Stomach (tissue), 9 donors: ENCODE results near the gene ABCD2. TPM values are rescaled to one million over a fixed set of nuclear protein-coding genes. Genes with fewer than 3 reads are reported as not detected.
A peak's percentile ranks its signal among the peaks of the same experiment; 100 is the strongest.
"Not testable (repeated sequence)": the region's sequence is repeated elsewhere in the genome, so short reads cannot be mapped to it uniquely, and the experiment has no call there.

Source experiments
- DNase-seq, 2 donors: peaks; one replicate each; pipeline versions ENCODE4 v3.0.0 to v3.0.0-alpha.2; 2013 to 2019
- H3K27ac ChIP-seq, 5 donors: fragments of 200-600 bp in 4 of 5; sonication (generic) in 4 of 5; one replicate each; pipeline ENCODE4 v1.5.1; 2013 to 2019; ENCODE audit warnings: mild to moderate bottlenecking in 1 of 5, moderate library complexity in 1 of 5
- H3K27me3 ChIP-seq, 3 donors: fragments of 200-600 bp; sonication (generic); one replicate each; pipeline ENCODE4 v1.5.1; 2017 to 2019; ENCODE audit warnings: mixed run types in 1 of 3
- H3K36me3 ChIP-seq, 4 donors: fragments of 200-600 bp; sonication (generic); 1 replicate in 3 of 4; 2 replicates in 1 of 4; pipeline ENCODE4 v1.5.1; 2016 to 2019
- H3K4me1 ChIP-seq, 4 donors: fragments of 200-600 bp; sonication (generic); one replicate each; pipeline ENCODE4 v1.5.1; 2016 to 2019
- H3K4me3 ChIP-seq, 4 donors: fragments of 200-600 bp; sonication (generic) in 3 of 4; one replicate each; pipeline ENCODE4 v1.5.1; 2016 to 2019; ENCODE audit warnings: mild to moderate bottlenecking in 1 of 4
- H3K9me3 ChIP-seq, 4 donors: fragments of 200-600 bp; sonication (generic); one replicate each; pipeline ENCODE4 v1.5.1; 2016 to 2019
- EP300 ChIP-seq: sonication (generic); formaldehyde crosslinking; IDR thresholded peaks from one replicate; pipeline ENCODE4 v1.6.1; 2017; ENCODE audit warnings: antibody characterized with exemption
- POLR2A ChIP-seq, 4 donors: fragments of 450-650 bp; IDR thresholded peaks; one replicate each; pipeline ENCODE4 v1.6.1; 2016; ENCODE audit warnings: antibody characterized with exemption in 4 of 4, control low read depth in 2 of 4, mild to moderate bottlenecking in 1 of 4, moderate library complexity in 1 of 4
- POLR2AphosphoS5 ChIP-seq, 3 donors: sonication (generic); formaldehyde crosslinking; IDR thresholded peaks; one replicate each; pipeline ENCODE4 v1.6.1; 2016; ENCODE audit warnings: antibody characterized with exemption in 3 of 3
- whole genome bisulfite sequencing, 5 donors: extraction: QIAGEN DNeasy Blood & Tissue Kit in 3 of 5; methylation state at CpG; one replicate each; pipeline versions ENCODE4 v1.1.5 to v1.1.7; 2013 to 2018; 5-methylcytosine and 5-hydroxymethylcytosine counted together
- intact Hi-C: fragments of 100-400 bp; cut with DNase I; formaldehyde crosslinking; loops from one replicate; pipeline ENCODE4 v1.15.1; 2023; ENCODE audit warnings: low total_unique reads
- polyA plus RNA-seq, 3 donors: library from polyadenylated mRNA; stranded (reverse); fragments of 200-250 nt; gene quantifications; one replicate each; pipeline ENCODE4 v1.2.3, GENCODE V29; 2013
- total RNA-seq, 5 donors: library from RNA; depleted of rRNA; stranded (reverse); fragments of >200 nt; gene quantifications; one replicate each; pipeline versions ENCODE4 v1.1.0 to v1.2.3, GENCODE V29; 2014 to 2016
- TF ChIP-seq, protein P1 (sequence below), 7 experiments: fragments of 450-650 bp in 4 of 7; fragments of 200-600 bp in 3 of 7; sonication (generic) in 3 of 7; IDR thresholded peaks; one replicate each; pipeline ENCODE4 v1.5.1; 2016 to 2019; ENCODE audit warnings: antibody characterized with exemption in 7 of 7, control low read depth in 2 of 7, mild to moderate bottlenecking in 1 of 7
- donor health status: healthy with polysubstance abuse.
- donor health status: Bipolar disorder and iron deficiency.
- donor health status: healthy.

Gene ABCD2
- total and polyA plus RNA-seq, 8 donors, result 0.06 to 4.9 (median 0.72) TPM; not detected in 2

DNA sequence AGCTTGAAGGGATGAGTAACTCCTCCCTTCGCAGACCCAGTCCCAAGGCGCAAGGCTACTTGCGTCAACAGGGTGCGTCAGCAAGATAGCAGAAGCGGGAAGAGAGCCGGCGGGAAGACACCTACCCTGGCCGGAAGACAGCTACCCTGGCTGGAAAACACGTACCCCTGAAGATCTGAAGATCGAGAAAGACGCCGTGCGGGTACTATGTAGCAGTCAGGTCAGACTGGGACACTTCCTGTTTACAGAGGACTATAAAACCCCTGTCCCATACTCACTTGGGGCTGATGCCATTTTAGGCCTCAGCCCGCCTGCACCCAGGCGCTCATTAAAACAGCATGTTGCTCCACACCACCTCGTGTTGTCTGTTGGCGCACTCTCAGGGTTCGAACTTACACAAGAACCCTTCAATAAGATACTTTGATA lies 80.9 kb downstream of the ABCD2 start:
- H3K27ac ChIP-seq, result no peak overlapping the region
- no peaks in the 10 kb centered on the region for H3K9me3 ChIP-seq
- intact Hi-C loops, result no loop called here
- no peak overlapping the region for H3K4me3 ChIP-seq
- H3K36me3 ChIP-seq, result no peaks in the 10 kb centered on the region
- H3K4me1 ChIP-seq, result no peaks in the 10 kb centered on the region
- 93 to 96% (median 94%) methylated on average over 18 of the region's 18 CpGs for WGBS, 5 donors
- H3K27me3 ChIP-seq, result no peaks in the 10 kb centered on the region
- TF ChIP-seq POLR2AphosphoS5 (IDR thresholded peaks at IDR 0.05), result no peak
- TF ChIP-seq, protein P1, sequence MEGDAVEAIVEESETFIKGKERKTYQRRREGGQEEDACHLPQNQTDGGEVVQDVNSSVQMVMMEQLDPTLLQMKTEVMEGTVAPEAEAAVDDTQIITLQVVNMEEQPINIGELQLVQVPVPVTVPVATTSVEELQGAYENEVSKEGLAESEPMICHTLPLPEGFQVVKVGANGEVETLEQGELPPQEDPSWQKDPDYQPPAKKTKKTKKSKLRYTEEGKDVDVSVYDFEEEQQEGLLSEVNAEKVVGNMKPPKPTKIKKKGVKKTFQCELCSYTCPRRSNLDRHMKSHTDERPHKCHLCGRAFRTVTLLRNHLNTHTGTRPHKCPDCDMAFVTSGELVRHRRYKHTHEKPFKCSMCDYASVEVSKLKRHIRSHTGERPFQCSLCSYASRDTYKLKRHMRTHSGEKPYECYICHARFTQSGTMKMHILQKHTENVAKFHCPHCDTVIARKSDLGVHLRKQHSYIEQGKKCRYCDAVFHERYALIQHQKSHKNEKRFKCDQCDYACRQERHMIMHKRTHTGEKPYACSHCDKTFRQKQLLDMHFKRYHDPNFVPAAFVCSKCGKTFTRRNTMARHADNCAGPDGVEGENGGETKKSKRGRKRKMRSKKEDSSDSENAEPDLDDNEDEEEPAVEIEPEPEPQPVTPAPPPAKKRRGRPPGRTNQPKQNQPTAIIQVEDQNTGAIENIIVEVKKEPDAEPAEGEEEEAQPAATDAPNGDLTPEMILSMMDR (IDR thresholded peaks at IDR 0.05), result no peak
- no peak for TF ChIP-seq POLR2A (IDR thresholded peaks at IDR 0.05)
- TF ChIP-seq EP300, result no peak
- no peak for DNase-seq

DNA sequence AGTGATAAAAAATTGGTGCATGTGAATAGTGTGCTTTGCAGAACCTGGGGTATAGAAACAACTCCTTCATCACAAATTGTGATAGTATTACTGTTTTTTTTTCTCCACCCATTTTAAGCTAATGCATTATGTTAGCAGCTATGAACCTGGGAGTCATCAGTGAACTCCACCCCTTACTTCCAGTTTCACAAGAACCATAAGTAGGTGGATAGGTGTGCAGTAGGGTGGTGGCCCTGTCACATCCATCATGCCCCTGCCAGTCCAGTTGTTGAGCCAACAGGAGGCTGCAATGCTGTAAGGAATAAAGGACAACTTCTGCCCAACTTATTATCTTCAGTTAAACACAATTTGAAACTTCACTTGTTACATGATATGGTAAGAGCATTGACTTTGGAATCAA lies 85.7 kb downstream of the ABCD2 start:
- no peaks in the 10 kb centered on the region for H3K9me3 ChIP-seq
- H3K4me3 ChIP-seq, result no peak overlapping the region
- no peak overlapping the region for H3K27ac ChIP-seq
- intact Hi-C loops, result no loop called here
- TF ChIP-seq, protein P1 (IDR thresholded peaks at IDR 0.05), result no peak
- no peak for TF ChIP-seq EP300
- TF ChIP-seq POLR2AphosphoS5 (IDR thresholded peaks at IDR 0.05), result no peak
- TF ChIP-seq POLR2A (IDR thresholded peaks at IDR 0.05), result no peak
- no peaks in the 10 kb centered on the region for H3K4me1 ChIP-seq
- DNase-seq, result peak in 1 of 2 donors; percentile 32
- no peaks in the 10 kb centered on the region for H3K36me3 ChIP-seq
- no peaks in the 10 kb centered on the region for H3K27me3 ChIP-seq

DNA sequence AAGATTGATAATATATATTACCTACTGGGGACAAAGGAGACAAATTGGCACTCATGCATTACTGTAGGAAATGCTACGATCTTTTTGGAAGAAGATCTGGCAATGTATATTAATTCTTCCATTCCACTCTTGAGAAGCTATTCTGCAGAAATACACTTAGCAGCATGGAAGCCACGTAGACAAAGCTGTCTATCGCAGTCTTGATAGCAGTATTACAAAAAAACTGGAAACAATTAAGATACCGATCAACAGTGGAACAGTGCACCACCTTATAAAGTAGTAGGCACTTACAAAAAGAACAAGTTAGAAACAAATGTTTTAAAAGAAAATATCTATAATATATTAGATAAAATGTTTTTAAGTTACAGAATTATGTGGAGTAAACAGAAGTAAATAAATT lies 87.2 kb downstream of the ABCD2 start:
- Histone ChIP-seq H3K4me1 (no peaks in the 10 kb centered on the region), H3K4me3 (no peak overlapping the region), H3K27ac (no peak overlapping the region), H3K36me3 (no peaks in the 10 kb centered on the region), H3K27me3 (no peaks in the 10 kb centered on the region), H3K9me3 (no peaks in the 10 kb centered on the region)
- intact Hi-C loops, result no loop called here
- TF ChIP-seq POLR2AphosphoS5 (IDR thresholded peaks at IDR 0.05) (no peak), EP300 (no peak), POLR2A (IDR thresholded peaks at IDR 0.05) (no peak)
- TF ChIP-seq, protein P1 (IDR thresholded peaks at IDR 0.05), result no peak
- DNase-seq, result no peak
- WGBS, 5 donors, result 83 to 87% (median 84%) methylated on average over 4 of the region's 4 CpGs

DNA sequence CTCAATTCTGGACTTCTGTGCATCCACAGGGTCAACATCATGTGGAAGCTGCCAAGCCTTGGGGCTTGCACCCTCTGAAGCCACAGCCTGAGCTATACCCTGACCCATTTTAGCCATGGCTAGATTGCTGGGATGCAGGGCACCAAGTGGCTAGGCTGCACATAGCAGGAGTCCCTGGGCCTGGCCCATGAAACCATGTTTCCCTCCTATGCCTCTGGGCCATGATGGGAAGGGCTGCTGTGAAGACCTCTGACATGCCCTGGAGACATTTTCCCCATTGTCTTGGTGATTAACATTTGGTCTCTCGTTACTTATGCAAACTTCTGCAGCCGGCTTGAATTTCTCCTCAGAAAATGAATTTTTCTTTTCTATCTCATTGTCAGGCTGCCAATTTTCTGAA lies 92.6 kb downstream of the ABCD2 start:
- intact Hi-C loops, result no loop called here
- 75 to 90% (median 90%) methylated on average over 2 of the region's 2 CpGs for WGBS, 5 donors
- DNase-seq, result no peak
- Histone ChIP-seq H3K4me3 (no peak overlapping the region), H3K4me1 (no peaks in the 10 kb centered on the region), H3K27ac (no peak overlapping the region), H3K9me3 (peaks cover 0 to 15% (median 8%) of the 10 kb centered on the region in 4 donors), H3K27me3 (no peaks in the 10 kb centered on the region), H3K36me3 (no peaks in the 10 kb centered on the region)
- TF ChIP-seq POLR2AphosphoS5 (IDR thresholded peaks at IDR 0.05) (no peak), EP300 (no peak), POLR2A (IDR thresholded peaks at IDR 0.05) (no peak)
- TF ChIP-seq, protein P1 (IDR thresholded peaks at IDR 0.05), result no peak

DNA sequence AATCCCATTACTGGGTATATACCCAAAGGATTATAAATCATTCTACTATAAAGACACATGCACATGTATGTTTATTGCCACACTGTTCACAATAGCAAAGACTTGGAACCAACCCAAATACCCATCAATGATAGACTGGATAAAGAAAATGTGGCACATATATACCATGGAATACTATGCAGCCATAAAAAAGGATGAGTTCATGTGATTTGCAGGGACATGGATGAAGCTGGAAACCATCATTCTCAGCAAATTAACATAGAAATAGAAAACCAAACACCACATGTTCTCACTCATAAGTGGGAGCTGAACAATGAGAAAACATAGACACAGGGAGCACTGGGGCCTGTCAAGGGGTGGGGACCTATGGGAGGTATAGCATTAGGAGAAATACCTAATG lies 97.4 kb downstream of the ABCD2 start:
- DNase-seq, H3K4me1 ChIP-seq, intact Hi-C loops, H3K27ac ChIP-seq, H3K4me3 ChIP-seq, H3K27me3 ChIP-seq, H3K36me3 ChIP-seq: not testable (repeated sequence)
- peaks cover 0 to 16% (median 8%) of the 10 kb centered on the region in 4 donors for H3K9me3 ChIP-seq
